ENCODE results near the gene MYO9A. TPM values are rescaled to one million over a fixed set of nuclear protein-coding genes. Genes with fewer than 3 reads are reported as not detected.

Gene MYO9A
- polyA plus RNA-seq, 3 donors = 2.2 to 7.9 (median 5.7) TPM

DNA sequence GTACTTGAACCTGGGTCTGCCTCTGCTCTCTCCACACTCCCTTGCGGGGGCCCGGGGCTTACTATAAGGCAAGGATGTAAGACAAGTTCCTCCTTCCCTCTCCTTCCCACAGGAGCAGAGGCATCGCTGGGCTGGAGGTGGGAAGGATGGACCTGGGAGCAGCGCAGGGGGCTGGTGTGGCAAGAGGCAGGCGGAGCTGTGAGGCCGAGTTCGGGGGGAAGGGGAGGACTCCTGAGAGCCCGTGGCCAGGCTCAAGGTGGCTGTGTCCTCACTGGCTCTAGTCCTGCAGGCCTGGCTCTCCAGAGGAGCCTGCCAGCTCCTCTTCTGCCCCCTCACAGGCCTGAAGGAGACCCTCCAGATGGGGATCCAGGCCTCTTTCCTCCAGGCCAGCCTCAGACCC lies 308.6 kb downstream of the MYO9A start:
- no peak overlapping the region for H3K27ac ChIP-seq (ENCODE audit: low read depth, low read length)
- WGBS, 3 donors = 56 to 82% (median 80%) methylated on average over 8 of the region's 8 CpGs

DNA sequence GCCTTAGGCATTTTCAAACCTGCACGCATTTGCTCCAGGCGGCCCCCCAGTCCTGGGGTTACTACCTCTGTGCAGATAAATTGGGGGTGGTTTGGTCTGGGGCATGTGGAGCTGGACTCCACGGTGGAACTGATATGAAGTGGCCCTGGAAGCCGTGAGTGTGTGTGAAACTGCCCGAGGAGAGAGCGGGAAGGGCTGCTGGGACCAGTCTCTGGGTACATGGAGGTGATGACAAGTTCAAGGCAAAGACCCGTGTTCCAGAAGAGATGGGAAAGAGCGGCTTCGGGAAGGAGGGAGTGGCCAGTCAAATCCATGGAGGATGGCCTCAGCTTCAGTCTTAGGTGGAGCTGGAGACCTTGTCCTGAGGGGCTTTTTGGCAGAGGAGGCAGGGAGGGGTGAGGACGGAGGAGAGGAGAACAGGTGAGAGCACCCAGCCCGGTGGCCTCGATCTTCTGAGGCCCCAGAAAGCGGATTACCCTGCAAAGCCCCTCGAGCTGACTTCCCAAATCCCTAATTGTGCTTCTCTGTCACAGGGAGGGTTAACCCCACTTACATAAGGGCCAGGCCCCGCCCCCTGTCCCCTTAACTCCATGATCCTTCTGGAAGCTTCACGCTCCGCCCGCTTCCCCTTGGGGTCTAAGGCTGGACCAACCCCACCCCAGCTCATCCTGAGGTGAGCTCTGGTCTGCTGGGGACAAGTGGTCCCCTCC lies 309.5 kb downstream of the MYO9A start:
- H3K27ac ChIP-seq (ENCODE audit: low read depth, low read length) = no peak overlapping the region
- 81 to 90% (median 84%) methylated on average over 18 of the region's 18 CpGs for WGBS, 3 donors

DNA sequence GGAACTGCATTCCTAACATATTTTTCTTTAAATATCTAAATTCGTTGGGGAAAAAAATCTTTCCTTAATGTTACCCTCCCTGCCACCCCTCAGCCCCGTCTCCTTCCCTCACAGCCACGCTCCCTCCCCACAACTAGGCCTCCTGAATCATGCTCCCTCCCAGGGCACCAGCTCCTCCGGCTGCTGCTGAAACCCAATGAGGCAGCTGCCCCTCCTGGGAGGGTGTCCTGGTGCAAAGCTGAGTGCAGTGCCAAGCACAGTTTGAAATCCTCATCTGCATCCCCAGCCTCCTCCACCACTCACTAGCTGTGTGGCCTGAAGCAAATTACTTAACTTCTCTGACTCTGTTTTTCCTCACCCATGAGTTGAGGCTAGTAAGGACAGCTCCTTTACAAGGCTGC lies 310.3 kb downstream of the MYO9A start:
- 36 to 66% (median 58%) methylated on average over 4 of the region's 4 CpGs for WGBS, 3 donors
- H3K27ac ChIP-seq (ENCODE audit: low read depth, low read length) = no peak overlapping the region

DNA sequence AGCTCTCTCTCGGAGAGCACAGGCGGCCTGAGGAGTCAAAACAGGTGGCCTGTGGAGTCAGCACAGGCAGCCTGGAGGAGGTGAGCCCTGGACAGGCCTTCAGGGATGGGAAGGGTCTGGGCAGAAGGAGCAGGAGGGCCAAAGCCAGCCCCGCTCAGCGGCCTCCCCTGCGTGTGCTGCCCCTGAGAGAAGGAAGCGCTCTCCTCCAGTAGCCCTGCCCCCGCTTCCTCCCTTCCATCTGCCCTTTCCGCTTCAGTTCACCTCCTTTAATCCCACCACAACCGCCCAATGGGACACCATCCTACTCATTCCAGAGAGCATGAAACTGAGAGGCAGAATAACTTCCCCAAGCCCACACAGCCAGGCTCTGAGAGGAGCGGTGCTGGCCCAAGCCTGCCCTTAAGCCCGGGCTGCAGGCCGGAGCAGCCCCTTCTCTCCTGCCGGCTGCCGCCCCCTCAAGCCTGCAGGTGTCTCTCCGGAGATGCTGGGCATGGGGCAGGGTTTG lies 310.8 kb downstream of the MYO9A start:
- 77 to 82% (median 80%) methylated on average over 12 to 15 of the region's 15 CpGs for WGBS, 3 donors
- H3K27ac ChIP-seq (ENCODE audit: low read depth, low read length) = no peak overlapping the region

DNA sequence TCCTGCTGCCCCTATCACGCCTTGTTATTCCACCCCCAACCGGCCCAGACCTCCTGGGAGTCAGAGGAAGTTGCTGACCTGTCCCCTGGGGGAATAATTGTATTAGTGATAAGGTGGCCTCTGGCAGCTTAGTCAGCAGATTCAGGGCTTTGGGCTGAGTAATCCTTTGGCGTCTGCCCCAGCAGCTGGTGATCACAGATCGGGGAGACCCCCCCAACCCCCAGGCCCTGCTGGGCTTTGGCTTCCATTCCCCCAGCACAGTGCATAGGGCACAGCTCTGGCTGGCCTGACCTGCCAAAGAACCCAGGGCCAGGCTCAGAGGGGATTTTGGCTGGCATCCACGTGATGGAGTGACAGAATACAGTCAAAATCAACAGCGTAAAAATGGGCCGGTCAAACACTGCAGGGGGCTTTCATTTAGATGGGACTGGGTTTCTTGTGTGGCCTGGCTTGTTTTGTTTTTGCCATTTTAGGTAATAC lies 311.5 kb downstream of the MYO9A start:
- 39 to 56% (median 55%) methylated on average over 7 of the region's 7 CpGs for WGBS, 3 donors

DNA sequence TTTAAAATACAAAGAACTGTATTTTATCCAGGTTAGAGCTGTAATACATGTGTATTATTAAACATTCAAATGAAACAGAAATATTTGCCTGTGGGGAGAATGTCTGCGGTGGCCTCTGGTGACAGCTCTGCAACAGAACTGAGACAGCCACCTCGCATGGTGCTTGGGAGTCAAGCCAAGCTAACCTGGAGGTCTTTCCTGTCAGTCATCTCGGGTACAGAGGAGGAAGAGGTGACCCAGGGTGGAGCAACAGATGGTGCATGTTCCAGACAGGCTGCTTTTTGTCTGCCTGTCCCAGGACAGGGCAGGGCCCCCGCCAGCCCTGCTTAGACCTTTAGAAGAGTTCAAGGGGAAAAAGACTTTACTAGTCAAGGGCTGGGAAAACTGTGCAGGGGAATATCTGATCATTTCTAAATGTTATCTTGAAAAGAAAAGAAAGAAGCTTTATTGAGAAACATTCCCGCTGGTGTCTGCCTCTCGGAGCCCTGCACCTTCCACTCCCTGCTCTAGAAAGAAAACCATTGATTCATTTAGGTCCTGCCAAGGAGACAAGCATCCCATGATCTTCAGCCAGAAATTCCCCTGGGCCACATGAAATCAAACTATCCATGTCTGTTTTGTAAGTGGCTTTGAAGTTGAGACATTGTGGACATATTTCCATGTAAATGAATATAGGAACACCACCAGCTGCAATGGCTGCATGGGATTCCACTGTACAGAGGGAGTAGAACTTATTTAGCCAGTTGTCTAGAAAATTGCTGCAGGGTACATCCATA lies 313.1 kb downstream of the MYO9A start:
- WGBS, 3 donors = 55 to 68% (median 68%) methylated on average over 6 of the region's 6 CpGs
- H3K27ac ChIP-seq (ENCODE audit: low read depth, low read length) = no peak overlapping the region

More for the DNA sequence above, 311.5 kb downstream of the MYO9A start:
- H3K27ac ChIP-seq (ENCODE audit: low read depth, low read length) = no peak overlapping the region

GRCh38 chr15:71804226-71804625 lies 313.7 kb downstream of the MYO9A start:
- no peak overlapping the region for H3K27ac ChIP-seq (ENCODE audit: low read depth, low read length)
- WGBS, 3 donors = 42 to 63% (median 58%) methylated on average over 5 of the region's 5 CpGs

DNA sequence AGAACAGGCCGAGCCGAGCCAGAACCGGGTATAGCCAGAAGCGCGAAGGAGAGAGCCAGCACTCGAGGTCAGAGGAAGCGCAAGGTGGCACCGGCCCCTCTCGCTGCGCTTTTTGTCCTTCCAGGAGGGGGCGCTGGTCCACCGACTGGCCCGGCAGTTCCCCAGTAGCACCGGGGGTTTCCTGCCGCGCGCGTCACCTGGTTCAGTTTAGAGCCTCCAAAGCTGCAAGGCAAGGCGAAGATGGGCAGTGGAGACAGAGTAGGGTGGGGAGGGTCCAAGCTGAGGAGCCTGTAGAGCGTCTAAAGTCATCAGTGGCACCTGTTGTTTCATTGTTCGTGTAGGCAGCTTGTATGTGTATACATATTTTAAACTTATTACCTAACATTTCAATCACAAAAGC lies 315.2 kb downstream of the MYO9A start:
- no peak overlapping the region for H3K27ac ChIP-seq (ENCODE audit: low read depth, low read length)
- 56 to 61% (median 57%) methylated on average over 21 of the region's 21 CpGs for WGBS, 3 donors

- WGBS, 3 donors = 88 to 95% (median 94%) methylated on average over 24 of the region's 24 CpGs
- H3K27ac ChIP-seq (ENCODE audit: low read depth, low read length) = no peak overlapping the region
Observed at GRCh38 chr15:71801935-71802655, 315.9 kb downstream of the MYO9A start.

GRCh38 chr15:71800835-71801745 lies 316.9 kb downstream of the MYO9A start:
- H3K27ac ChIP-seq (ENCODE audit: low read depth, low read length) = no peak overlapping the region
- WGBS, 3 donors = 59 to 64% (median 63%) methylated on average over 17 of the region's 17 CpGs

DNA sequence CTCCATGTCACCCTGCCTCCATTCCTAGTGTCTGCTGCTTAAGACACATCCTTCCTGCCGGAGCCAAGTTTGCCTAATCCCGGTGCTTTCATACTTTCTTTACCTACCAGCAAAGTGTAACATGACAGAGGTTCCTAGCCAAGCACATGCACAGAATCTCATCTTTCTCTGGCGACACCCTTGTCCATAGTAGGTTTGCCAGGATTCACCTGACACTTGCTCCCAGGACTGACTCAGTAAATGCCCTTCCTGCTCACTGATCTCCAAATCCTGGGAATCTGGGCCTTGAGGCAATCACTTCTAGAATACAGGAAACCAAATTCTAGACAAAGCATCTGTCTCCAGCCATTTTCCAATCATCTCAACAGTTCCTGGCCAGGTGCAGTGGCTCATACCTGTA lies 317.8 kb downstream of the MYO9A start:
- WGBS, 3 donors = 85 to 92% (median 87%) methylated on average over 3 of the region's 3 CpGs
- no peak overlapping the region for H3K27ac ChIP-seq (ENCODE audit: low read depth, low read length)

- WGBS, 3 donors = 52 to 75% (median 74%) methylated on average over 6 of the region's 6 CpGs
Observed at GRCh38 chr15:71798641-71799040, 319.3 kb downstream of the MYO9A start.

DNA sequence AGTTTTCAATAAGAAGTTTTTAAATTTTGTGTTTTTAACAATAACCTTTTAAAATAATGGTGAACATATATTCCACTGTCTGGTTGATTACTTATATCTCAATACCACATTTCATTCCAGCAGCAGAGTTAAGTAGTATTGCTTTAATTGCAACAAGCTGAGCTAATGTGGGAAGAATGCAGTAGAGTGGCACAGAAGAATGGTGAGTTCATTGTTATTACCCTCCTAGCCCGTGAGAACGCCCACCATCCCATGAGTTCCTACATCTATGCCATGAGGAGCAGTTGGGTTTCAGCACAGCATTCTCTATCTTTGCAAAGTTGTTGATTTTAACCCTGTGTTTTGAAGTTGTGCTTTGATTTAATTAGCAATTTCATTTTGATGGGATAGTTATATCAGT lies 325.4 kb downstream of the MYO9A start:
- WGBS, 3 donors = 26 to 59% (median 49%) methylated on average over 2 of the region's 2 CpGs
- H3K27ac ChIP-seq (ENCODE audit: low read depth, low read length) = no peak overlapping the region

More at GRCh38 chr15:71798641-71799040, 319.3 kb downstream of the MYO9A start:
- H3K27ac ChIP-seq (ENCODE audit: low read depth, low read length) = no peak overlapping the region

DNA sequence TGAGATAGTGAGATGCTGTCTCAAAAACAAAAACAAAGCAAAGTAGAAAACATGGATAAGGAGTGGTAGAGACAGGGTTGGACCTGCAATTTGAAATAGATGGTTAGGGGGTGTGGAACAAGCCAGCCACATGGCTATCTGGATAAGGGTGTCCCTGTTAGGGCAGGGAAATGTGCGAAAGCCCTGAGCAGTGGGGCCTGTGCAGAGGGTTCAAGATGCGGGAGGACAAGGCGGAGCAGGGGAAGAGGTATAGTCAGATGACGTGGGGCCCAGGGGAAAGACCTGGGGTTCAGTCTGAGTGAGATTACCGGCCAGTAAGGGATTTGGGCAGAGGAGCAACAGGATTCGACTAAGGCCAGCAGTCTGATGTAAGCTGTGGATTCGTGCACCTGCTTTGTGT lies 326.0 kb downstream of the MYO9A start:
- 89 to 93% (median 90%) methylated on average over 7 of the region's 7 CpGs for WGBS, 3 donors
- no peak overlapping the region for H3K27ac ChIP-seq (ENCODE audit: low read depth, low read length)

- 57 to 85% (median 79%) methylated on average over 10 of the region's 10 CpGs for WGBS, 3 donors
- no peak overlapping the region for H3K27ac ChIP-seq (ENCODE audit: low read depth, low read length)
Observed at GRCh38 chr15:71790081-71790480, 327.9 kb downstream of the MYO9A start.

GRCh38 chr15:71789616-71790015 lies 328.3 kb downstream of the MYO9A start:
- no peak overlapping the region for H3K27ac ChIP-seq (ENCODE audit: low read depth, low read length)
- WGBS, 3 donors = 84 to 96% (median 90%) methylated on average over 6 of the region's 6 CpGs

DNA sequence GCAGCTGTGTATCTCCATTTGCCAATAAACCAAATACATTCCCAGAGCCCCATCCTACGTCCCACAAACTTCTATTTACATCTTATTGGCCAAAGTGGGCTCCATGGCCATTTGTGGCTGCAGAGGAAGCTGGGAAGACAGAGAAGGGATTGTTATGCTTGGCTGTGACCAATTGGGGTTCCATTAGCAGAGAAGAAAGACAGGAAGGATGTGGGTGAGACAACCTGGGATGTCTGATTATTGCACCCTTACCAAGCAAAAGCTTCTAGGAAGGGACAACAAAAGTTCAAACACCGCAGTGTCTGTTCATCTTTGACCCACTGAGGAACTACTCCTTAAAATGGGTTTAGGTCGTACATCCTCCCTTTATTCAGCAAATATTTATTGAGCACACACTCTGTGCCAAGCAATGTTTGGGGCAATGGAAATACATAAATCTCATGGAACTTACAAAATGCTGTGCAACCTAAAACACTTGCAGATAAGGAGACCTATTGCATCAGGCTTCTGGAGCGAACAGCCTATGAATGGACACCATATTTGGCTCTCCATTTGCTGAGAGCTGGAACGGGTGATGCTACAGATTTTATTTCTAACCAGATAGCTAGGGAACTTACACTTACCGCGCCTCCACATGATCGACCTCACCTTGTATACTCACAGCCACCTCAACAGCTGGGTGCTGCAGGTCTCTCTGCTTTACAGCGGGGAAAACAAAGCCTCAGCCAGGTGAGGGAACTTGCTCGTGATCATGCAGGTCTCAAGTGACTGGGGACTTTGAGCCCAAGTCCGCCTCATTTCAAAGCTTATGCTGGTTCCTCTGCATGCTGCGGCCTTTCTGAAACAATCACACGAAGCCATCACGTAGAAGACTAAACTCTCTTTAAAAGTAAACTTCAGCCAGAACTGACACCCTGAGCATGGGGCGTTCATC lies 329.0 kb downstream of the MYO9A start:
- WGBS, 3 donors = 74 to 85% (median 81%) methylated on average over 15 of the region's 15 CpGs
- no peak overlapping the region for H3K27ac ChIP-seq (ENCODE audit: low read depth, low read length)
